HepG2 (cell line): ENCODE results near the gene MPZ. TPM values are rescaled to one million over a fixed set of nuclear protein-coding genes. Genes with fewer than 3 reads are reported as not detected.
A peak's percentile ranks its signal among the peaks of the same experiment; 100 is the strongest.

Experiments
- ATF4 ChIP-seq, 2 experiments: fragments of 450-650 bp in 1 of 2; sonication (generic) in 1 of 2; formaldehyde crosslinking; IDR thresholded peaks; 2 replicates each; pipeline versions ENCODE4 v1.5.0 to v1.8.0; 2020 to 2022; ENCODE audit warnings: mild to moderate bottlenecking in 1 of 2, missing genetic modification reagents in 1 of 2
- FOXM1 ChIP-seq: sonication (generic); formaldehyde crosslinking; IDR thresholded peaks from 2 replicates; pipeline ENCODE4 v1.5.0; 2020; ENCODE audit warnings: missing genetic modification reagents
- GTF2F1 ChIP-seq: fragments of 150-350 bp; IDR thresholded peaks from 2 replicates; pipeline ENCODE4 v1.6.1; 2014; ENCODE audit warnings: low read length
- GZF1 ChIP-seq: sonication (generic); formaldehyde crosslinking; IDR thresholded peaks from 2 replicates; pipeline ENCODE4 v1.5.1; 2020; ENCODE audit warnings: mild to moderate bottlenecking, missing genetic modification reagents
- HNF4A ChIP-seq: sonication (generic); formaldehyde crosslinking; IDR thresholded peaks from 2 replicates; pipeline ENCODE4 v1.4.0; 2020; ENCODE audit warnings: missing genetic modification reagents
- HNRNPUL1 ChIP-seq: fragments of 200-400 bp; formaldehyde crosslinking; IDR thresholded peaks from 2 replicates; pipeline ENCODE4 v1.6.1; 2017; ENCODE audit warnings: low read depth, mild to moderate bottlenecking, low read length, moderate library complexity
- MAFF ChIP-seq: IDR thresholded peaks from 2 replicates; pipeline ENCODE4 v1.6.1; 2011; ENCODE audit warnings: low read depth, low read length, improper control_type of control experiment
- MAFK ChIP-seq, 2 experiments: IDR thresholded peaks in 1 of 2; conservative IDR thresholded peaks in 1 of 2; 2 replicates each; pipeline ENCODE4 v1.6.1; 2011; ENCODE audit warnings: improper control_type of control experiment in 2 of 2, low read length in 2 of 2
- NFE2L1 ChIP-seq: sonication (generic); formaldehyde crosslinking; IDR thresholded peaks from 2 replicates; pipeline ENCODE4 v1.4.0; 2020; ENCODE audit warnings: missing genetic modification reagents, mild to moderate bottlenecking, borderline replicate concordance
- NFE2L2 ChIP-seq: fragments of 150-350 bp; IDR thresholded peaks from 2 replicates; pipeline ENCODE4 v1.6.1; 2014; ENCODE audit warnings: low read length
- NFYB ChIP-seq: sonication (generic); formaldehyde crosslinking; IDR thresholded peaks from 2 replicates; pipeline ENCODE4 v1.4.0; 2020; ENCODE audit warnings: missing genetic modification reagents
- NONO ChIP-seq, 2 experiments: fragments of 450-650 bp in 1 of 2; sonication (generic) in 1 of 2; formaldehyde crosslinking in 1 of 2; IDR thresholded peaks in 1 of 2; conservative IDR thresholded peaks in 1 of 2; 2 replicates each; pipeline versions ENCODE4 v1.6.1 to v1.8.0; 2017 to 2022; ENCODE audit warnings: mild to moderate bottlenecking in 1 of 2, missing genetic modification reagents in 1 of 2, moderate library complexity in 1 of 2
- NR2F1 ChIP-seq, 2 experiments: fragments of 450-650 bp in 1 of 2; formaldehyde crosslinking in 1 of 2; IDR thresholded peaks; 2 replicates each; pipeline versions ENCODE4 v1.5.0 to v1.6.1; 2016 to 2020; ENCODE audit warnings: mild to moderate bottlenecking in 1 of 2, missing compliant biosample characterization in 1 of 2, missing genetic modification reagents in 1 of 2, moderate library complexity in 1 of 2
- RBM39 ChIP-seq: fragments of 200-400 bp; formaldehyde crosslinking; IDR thresholded peaks from one replicate; pipeline ENCODE4 v1.6.1; 2018; ENCODE audit warnings: antibody characterized with exemption, mild to moderate bottlenecking, low read depth, low read length; ENCODE audit not compliant: poor library complexity, severe bottlenecking
- REPIN1 ChIP-seq: sonication (generic); formaldehyde crosslinking; IDR thresholded peaks from 2 replicates; pipeline ENCODE4 v1.8.0; 2022; ENCODE audit warnings: missing genetic modification reagents, low read depth, mild to moderate bottlenecking, borderline replicate concordance
- TSC22D2 ChIP-seq: sonication (generic); formaldehyde crosslinking; IDR thresholded peaks from 2 replicates; pipeline ENCODE4 v1.5.1; 2020; ENCODE audit warnings: missing genetic modification reagents, mild to moderate bottlenecking, borderline replicate concordance
- ZFP82 ChIP-seq: sonication (generic); formaldehyde crosslinking; IDR thresholded peaks from 2 replicates; pipeline ENCODE4 v1.5.1; 2020; ENCODE audit warnings: mild to moderate bottlenecking, missing genetic modification reagents, borderline replicate concordance
- ZNF275 ChIP-seq: sonication (generic); formaldehyde crosslinking; IDR thresholded peaks from 2 replicates; pipeline ENCODE4 v1.8.0; 2022; ENCODE audit warnings: missing genetic modification reagents, mild to moderate bottlenecking, inconsistent platforms, borderline replicate concordance
- ZNF383 ChIP-seq: sonication (generic); formaldehyde crosslinking; IDR thresholded peaks from 2 replicates; pipeline ENCODE4 v1.4.0; 2020; ENCODE audit warnings: missing genetic modification reagents, mild to moderate bottlenecking, borderline replicate concordance
- polyA plus RNA-seq, 8 experiments: library from polyadenylated mRNA; depleted of rRNA in 3 of 8; stranded (reverse) in 7 of 8; unstranded in 1 of 8; fragments of >200 nt; fragmentation: Illumina TruSeq in 4 of 8; extraction: Trizol in 4 of 8; gene quantifications; 2 replicates each; pipeline versions ENCODE4 v1.2.1 to v1.2.3, GENCODE V29; 2011 to 2016; ENCODE audit warnings: low read depth in 4 of 8, missing spikeins in 1 of 8, mixed read lengths in 1 of 8; ENCODE audit not compliant: insufficient read depth in 1 of 8
- total RNA-seq, 5 experiments: library from RNA; depleted of rRNA; stranded (reverse); fragments of >200 nt; fragmentation: Illumina TruSeq; extraction: Trizol; gene quantifications; 2 replicates each; pipeline ENCODE4 v1.2.3, GENCODE V29; 2016; ENCODE audit warnings: low read depth in 1 of 5

MPZ gene
- total and polyA plus RNA-seq, 2 of the 13 experiments (the other 11 are each of a cell fraction or from before 2014, with no cell fraction given) = 18.3 to 24.6 TPM

GRCh38 chr1:161307230-161307768 lies 2.5 kb downstream of the MPZ start (continued):
- TF ChIP-seq NONO (IDR thresholded peaks at IDR 0.05) (no peak), NONO (CRISPR knock-in tag; conservative IDR thresholded peaks at IDR 0.05) (no peak), ZNF275 (CRISPR knock-in tag) (no peak), ZFP82 (no peak), NFE2L1 (CRISPR knock-in tag) (no peak), RBM39 (no peak), NFE2L2 (peak; percentile 71; the same call in 1 of the 2 replicates), GZF1 (no peak), HNF4A (CRISPR knock-in tag) (no peak), GTF2F1 (no peak), ATF4 (CRISPR knock-in tag; IDR thresholded peaks at IDR 0.05) (no peak), MAFK (conservative IDR thresholded peaks at IDR 0.05 in 1 of 2, IDR thresholded peaks at IDR 0.05 in 1 of 2; ENCODE audit: low read length in 2 of 2) (peak in 1 of 2 experiments; percentile 24; a peak in 1 of 4 replicates), MAFF (no peak), FOXM1 (CRISPR knock-in tag) (no peak), TSC22D2 (no peak), NFYB (no peak), HNRNPUL1 (no peak), REPIN1 (CRISPR knock-in tag) (no peak), NR2F1 (CRISPR knock-in tag; IDR thresholded peaks at IDR 0.05) (peak in 1 of 2 experiments; percentile 61; a peak in 1 of 4 replicates), ZNF383 (CRISPR knock-in tag) (no peak)
- TF ChIP-seq, all 625 proteins: peak for 12
